Eye (tissue), 1 donor: ENCODE measurements around the gene KRT74.

ENCODE experiments used
- DNase-seq: peaks from one replicate; pipeline ENCODE4 v3.0.0-alpha.2; 2015

Gene KRT74

GRCh38 chr12:52519387-52519703 is 54.3 kb downstream of the KRT74 start:
- no peak for DNase-seq

GRCh38 chr12:52518574-52519386 is 54.9 kb downstream of the KRT74 start:
- DNase-seq: no peak

- DNase-seq: no peak
These were observed 55.8 kb downstream of the KRT74 start for GRCh38 chr12:52517888-52518287.

GRCh38 chr12:52517005-52517835 is 56.4 kb downstream of the KRT74 start:
- DNase-seq: no peak

DNA sequence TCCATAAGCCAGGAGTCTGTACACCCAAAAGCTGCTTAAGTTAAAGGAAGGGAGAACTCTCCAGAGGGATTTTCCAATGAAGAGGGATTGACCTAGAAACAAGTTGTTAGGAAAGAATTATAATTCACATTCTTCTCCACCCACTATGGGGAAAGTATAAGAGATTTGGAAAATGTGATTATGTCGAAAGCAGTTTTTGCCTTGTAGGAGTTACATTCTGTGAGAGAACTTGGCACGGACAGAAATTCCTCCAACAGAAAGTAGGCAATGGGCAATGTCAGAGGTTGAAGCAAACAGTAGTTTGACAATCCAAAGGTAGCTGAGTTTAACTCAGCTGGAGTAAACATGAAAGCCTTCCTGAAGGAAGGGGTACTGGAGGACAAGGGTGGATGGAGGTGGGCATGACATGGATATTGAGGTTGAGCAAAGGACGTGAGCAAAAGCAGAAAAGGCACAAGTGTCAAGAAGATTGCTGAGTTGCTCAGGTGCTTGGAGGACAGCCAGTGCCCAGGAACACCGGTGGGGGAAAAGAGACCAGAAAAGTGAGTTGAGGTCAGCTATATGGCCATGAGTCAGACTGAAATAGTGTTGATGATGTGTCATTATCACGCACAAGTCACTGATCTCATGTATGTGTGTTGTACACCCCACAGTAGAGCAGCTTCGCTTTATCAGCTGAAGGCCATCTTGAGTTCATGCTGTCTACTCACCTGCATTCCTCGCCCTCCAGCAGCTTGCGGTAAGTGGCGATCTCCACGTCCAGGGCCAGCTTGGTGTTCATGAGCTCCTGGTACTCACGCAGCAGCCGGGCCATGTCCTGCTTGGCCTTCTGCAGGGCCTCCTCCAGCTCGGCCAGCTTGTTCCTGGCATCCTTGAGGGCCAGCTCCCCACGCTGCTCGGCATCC is 57.5 kb downstream of the KRT74 start:
- no peak for DNase-seq
